GM12878 (cell line): ENCODE data around the gene TSHZ1.

Source experiments
- ATF7 ChIP-seq: fragments of 450-650 bp; IDR thresholded peaks from 2 replicates; pipeline ENCODE4 v1.6.1; 2016; ENCODE audit warnings: low read depth, mild to moderate bottlenecking
- BHLHE40 ChIP-seq, 2 experiments: fragments of 450-650 bp in 1 of 2; IDR thresholded peaks; 2 replicates each; pipeline ENCODE4 v1.6.1; 2011 to 2017; ENCODE audit warnings: low read depth in 2 of 2, borderline replicate concordance in 1 of 2, improper control_type of control experiment in 1 of 2, low read length in 1 of 2, mild to moderate bottlenecking in 1 of 2
- CEBPB ChIP-seq, 2 experiments: fragments of 150-350 bp in 1 of 2; IDR thresholded peaks; 2 replicates each; pipeline ENCODE4 v1.6.1; 2012 to 2014; ENCODE audit warnings: low read depth in 2 of 2, low read length in 2 of 2, borderline replicate concordance in 1 of 2, inconsistent platforms in 1 of 2
- CTCF ChIP-seq, 3 experiments: IDR thresholded peaks in 2 of 3; conservative IDR thresholded peaks in 1 of 3; 2 replicates each; pipeline ENCODE4 v1.5.1; 2011; ENCODE audit warnings: low read depth in 3 of 3, low read length in 3 of 3, mild to moderate bottlenecking in 3 of 3, control low read depth in 2 of 3, moderate library complexity in 2 of 3, inconsistent platforms in 1 of 3, mixed read lengths in 1 of 3; ENCODE audit not compliant: control insufficient read depth in 2 of 3, insufficient read depth in 1 of 3; ENCODE audit errors: extremely low read depth in 1 of 3
- ESRRA ChIP-seq: IDR thresholded peaks from 2 replicates; pipeline ENCODE4 v1.6.1; 2012; ENCODE audit warnings: mild to moderate bottlenecking, low read length, improper control_type of control experiment
- FOXM1 ChIP-seq: IDR thresholded peaks from 2 replicates; pipeline ENCODE4 v1.6.1; 2012; ENCODE audit warnings: low read depth, mild to moderate bottlenecking, inconsistent platforms, low read length, moderate library complexity
- HDAC2 ChIP-seq: fragments of 200-600 bp; sonication (generic); IDR thresholded peaks from 2 replicates; pipeline ENCODE4 v1.6.1; 2017
- RCOR1 ChIP-seq: conservative IDR thresholded peaks from 2 replicates; pipeline ENCODE4 v1.6.1; 2012; ENCODE audit warnings: low read depth, low read length, improper control_type of control experiment
- SMC3 ChIP-seq: IDR thresholded peaks from 2 replicates; pipeline ENCODE4 v1.6.1; 2011; ENCODE audit warnings: low read length, improper control_type of control experiment, borderline replicate concordance
- SREBF2 ChIP-seq: IDR thresholded peaks from 2 replicates; pipeline ENCODE4 v1.6.1; 2012; ENCODE audit warnings: mild to moderate bottlenecking, low read length
- YY1 ChIP-seq: IDR thresholded peaks from 2 replicates; pipeline ENCODE4 v1.6.1; 2011; ENCODE audit warnings: low read depth, mild to moderate bottlenecking, low read length
- ZZZ3 ChIP-seq: IDR thresholded peaks from 2 replicates; pipeline ENCODE4 v1.6.1; 2011; ENCODE audit warnings: low read depth; ENCODE audit not compliant: control insufficient read depth, insufficient read length

DNA sequence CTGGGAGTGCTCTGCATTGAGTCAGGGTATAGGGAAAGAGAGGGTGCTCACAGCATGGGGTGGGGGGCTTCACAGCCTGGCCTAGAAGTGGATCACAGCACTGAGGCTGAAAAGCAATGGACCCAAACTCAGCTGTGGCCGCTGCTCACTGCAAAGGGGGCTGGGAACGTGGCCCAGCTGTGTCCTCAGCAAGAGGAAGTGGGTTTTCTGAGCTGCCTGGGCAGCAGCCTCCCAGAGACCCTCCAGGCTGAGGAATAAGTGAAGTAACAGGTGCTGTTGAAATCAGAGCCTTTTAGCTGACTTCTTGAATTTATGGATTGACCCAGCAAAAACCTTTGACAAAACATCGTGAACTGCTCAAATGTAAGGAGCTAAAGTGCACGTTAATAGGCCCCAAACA is 36.9 kb upstream of the TSHZ1 start:
- TF ChIP-seq RCOR1 (no peak), ESRRA (no peak), BHLHE40 (IDR thresholded peaks at IDR 0.05; ENCODE audit: borderline replicate concordance in 1 of 2, low read depth in 2 of 2, low read length in 1 of 2) (no peak), CTCF (IDR thresholded peaks at IDR 0.05 in 2 of 3, conservative IDR thresholded peaks at IDR 0.05 in 1 of 3; ENCODE audit: control insufficient read depth in 2 of 3, extremely low read depth in 1 of 3, insufficient read depth in 1 of 3, low read depth in 3 of 3, low read length in 3 of 3) (no peak), CEBPB (IDR thresholded peaks at IDR 0.05; ENCODE audit: borderline replicate concordance in 1 of 2, low read depth in 2 of 2, low read length in 2 of 2) (no peak), ATF7 (no peak), YY1 (no peak), ZZZ3 (no peak), FOXM1 (no peak), HDAC2 (no peak), SREBF2 (no peak), SMC3 (no peak)
